HG03521 (cell line): ENCODE data around the gene TMCO4.

ENCODE experiments used
- ATAC-seq: cut with Tn5 transposase; IDR thresholded peaks from one replicate; pipeline ENCODE4 v1.9.1; 2021; ENCODE audit warnings: mild to moderate bottlenecking, moderate library complexity; ENCODE audit not compliant: unreplicated experiment

TMCO4 gene

GRCh38 chr1:19723874-19724273 is 75.8 kb downstream of the TMCO4 start:
- ATAC-seq = no peak

GRCh38 chr1:19720973-19721372 is 78.7 kb downstream of the TMCO4 start:
- no peak for ATAC-seq

GRCh38 chr1:19720174-19720573 is 79.5 kb downstream of the TMCO4 start:
- no peak for ATAC-seq

GRCh38 chr1:19717467-19717866 is 82.2 kb downstream of the TMCO4 start:
- no peak for ATAC-seq

DNA sequence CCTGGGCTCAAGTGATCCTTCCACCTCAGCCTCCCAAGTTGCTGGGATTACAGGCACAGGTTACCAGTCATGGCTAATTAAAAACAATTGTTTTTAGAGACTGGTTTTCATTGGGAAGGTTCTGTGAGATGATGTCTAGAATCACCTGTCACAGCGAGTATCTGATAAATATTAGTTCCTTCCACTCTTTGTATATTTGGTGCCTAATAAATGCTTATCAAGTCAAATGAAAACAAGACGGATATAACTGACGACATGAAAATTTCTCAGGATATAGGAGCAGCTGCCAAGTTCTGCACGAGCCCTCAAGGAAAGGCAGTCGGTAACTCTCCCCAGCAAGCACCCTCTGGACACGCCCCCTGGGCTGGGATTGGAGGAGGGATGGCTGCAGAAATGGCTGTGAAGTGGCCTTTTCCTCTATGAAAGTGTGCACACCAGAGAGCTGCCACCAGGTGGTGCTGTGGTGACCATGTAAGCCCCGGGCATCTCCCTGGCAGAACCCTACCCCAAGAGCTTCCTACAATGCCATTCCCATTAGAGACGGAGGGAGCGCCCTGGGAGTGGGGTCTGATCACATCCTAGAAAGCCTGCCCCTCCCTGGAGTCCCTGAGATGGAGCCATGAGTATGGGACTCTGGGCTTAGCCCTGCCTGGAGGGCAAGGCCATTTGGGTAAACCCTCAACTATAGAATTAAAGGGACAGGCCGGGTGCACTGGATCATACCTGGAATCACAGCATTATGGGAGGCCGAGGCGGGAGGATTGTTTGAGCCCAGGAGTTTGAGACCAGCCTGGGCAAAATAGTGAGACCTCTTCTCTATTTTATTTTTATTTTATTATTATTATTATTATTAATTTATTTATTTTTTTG is 84.1 kb downstream of the TMCO4 start:
- no peak for ATAC-seq

DNA sequence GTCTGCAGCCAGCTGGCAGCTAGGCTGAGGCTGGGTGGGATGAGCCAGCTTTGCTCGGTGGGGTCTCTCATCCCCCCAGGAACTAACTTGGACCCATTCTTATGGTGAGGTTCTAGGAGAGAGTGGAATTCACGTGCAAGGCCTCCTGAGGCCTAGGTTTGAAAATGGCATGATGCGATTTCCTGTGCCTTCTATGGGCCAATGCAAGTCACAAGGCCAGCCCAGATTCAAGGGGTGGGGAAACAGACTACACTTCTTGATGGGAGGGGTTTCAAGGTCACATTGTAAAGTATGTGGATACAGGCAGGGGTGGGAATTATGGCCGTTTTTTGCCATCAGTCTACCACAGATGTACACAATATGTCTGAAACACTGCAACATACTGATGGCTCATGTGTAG is 86.8 kb downstream of the TMCO4 start:
- ATAC-seq = no peak

DNA sequence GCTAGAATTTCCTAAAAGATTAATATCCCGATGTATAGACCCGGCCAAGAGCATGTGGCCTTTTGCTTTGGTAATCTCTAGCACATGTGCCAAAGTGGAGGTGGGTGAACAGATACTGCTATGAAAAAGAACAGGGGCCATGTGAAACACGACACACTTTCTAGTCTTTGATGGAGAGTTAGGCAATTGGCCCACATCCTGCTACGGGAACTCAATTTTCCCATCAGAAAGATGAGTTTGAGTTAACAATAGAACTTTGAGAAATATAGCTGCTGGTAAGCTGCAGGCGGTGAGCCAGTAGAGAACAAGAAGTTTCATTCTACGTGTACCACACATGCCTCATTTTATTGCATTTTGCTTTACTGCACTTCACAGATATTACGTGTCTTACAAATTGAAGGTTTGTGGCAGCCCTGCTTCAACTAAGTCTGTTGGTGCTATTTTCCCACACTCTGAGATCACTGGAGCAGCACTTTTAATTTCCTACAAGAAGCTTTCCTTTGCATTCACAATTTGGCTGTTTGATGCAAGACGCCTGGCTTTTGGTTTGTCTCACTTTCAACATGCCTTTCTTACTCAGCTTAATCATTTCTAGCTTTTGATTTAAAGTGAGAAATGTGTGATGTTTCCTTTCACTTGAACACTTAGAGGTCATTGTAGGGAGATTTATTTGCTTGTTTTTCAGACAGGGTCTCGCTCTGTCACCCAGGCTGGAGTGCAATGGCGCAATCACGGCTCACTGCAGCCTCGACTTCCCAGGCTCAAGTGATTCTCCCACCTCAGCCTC is 88.7 kb downstream of the TMCO4 start:
- ATAC-seq = no peak

DNA sequence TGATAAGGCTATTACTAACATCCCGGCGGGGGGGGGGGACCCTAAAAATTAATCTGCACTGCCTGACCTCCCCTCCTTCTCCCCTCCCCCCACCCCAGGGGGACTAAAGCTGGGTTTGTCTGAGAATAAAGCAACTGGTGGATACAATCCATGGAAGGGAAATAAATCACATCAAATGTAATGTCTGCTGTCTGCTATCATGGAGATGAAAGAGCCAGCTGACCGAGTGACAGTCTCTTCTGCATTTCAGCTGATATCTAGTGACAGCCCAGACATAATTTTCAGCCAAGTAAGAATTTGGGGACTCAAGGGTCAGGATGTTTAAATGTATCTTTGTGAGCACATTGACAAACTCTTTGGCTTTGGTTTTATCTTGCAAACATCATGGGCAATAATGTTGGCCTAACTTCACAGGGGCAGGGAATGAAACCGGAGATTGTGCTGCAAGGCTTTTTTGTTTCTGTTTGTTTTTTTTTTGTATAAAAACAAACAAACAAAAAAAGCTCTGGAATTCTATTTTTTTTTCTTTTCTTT is 90.4 kb downstream of the TMCO4 start:
- no peak for ATAC-seq

DNA sequence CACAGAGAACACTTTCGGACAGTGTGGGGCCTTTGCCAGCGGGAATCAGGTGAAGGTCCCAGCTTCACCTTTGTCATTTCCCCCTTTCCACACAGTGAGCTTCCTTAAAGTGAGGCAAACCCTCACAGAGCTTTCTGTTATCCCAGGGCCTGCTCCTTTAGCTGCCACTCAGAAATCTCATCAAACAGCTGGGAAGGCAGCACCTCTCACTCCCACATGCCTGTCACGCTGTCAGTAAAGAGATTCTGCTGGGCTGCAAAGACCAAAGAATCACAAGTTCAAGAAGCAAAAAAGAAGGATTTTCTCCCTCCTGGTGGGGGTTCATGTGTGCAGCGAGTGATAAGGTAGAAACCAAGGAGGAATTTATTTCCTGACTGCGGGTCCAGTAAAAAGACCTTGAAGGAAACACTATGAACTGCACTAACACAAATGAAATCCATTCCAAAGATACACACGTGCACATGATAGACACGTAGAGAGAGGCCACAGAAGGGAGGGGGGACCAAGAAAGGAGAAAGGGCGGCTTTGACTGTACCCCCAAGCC is 91.1 kb downstream of the TMCO4 start:
- ATAC-seq = no peak

DNA sequence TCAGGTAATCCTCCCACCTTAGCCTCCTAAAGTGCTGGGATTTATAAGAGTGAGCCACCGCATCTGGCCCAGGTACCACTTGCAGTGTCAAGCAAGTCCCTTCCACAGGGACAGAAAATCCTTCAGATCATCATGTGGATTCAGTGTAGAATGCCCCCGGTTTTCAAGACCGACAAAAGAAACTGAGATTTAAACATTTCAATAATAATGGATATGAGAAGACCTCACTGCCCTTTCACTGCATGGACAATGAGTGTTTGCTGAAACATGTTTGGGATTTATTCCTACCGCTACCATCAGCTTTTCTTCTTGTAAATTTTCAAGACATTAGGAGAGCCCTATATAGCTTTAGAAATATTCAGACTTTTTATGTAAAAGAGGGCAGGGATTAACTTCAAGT is 93.6 kb downstream of the TMCO4 start:
- no peak for ATAC-seq

DNA sequence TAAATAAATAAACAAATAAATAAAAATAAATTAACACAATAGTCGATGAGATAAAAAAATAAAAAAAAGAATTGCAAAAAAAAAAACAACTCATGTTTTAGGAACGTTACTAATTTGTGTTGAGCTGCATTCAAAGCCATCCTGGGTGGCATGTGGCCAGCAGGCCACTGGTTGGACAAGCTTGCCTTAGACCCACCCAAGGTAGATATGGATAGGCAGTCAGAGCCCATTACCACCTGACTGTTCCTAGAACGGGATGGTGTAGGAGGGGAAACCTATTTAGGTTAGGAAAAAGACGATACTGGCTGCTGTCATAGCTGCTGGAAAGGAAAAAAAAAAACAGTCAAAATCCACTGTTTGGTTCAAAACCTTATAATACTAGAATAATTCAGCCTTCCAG is 94.3 kb downstream of the TMCO4 start:
- no peak for ATAC-seq

- no peak for ATAC-seq
Measured at GRCh38 chr1:19704247-19705113, 95.2 kb downstream of the TMCO4 start.

DNA sequence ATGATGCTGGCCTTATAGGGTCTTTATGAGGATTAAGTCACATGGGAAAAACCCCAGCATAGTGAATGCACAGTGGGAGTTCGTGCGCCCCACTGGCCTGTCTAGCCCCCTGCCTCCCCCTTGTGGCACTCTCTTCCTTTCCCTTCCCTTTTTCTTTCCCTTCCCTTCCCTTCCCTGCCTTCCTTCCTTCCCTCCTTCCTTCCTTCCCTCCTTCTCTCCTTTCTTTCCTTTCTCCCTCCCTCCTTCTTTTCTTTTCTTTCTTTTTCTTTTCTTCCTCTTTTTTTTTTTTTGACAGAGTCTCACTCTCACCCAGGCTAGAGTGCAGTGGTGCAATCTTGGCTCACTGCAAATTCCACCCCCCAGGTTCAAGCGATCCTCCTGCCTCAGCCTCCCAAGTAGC is 96.4 kb downstream of the TMCO4 start:
- ATAC-seq = no peak

DNA sequence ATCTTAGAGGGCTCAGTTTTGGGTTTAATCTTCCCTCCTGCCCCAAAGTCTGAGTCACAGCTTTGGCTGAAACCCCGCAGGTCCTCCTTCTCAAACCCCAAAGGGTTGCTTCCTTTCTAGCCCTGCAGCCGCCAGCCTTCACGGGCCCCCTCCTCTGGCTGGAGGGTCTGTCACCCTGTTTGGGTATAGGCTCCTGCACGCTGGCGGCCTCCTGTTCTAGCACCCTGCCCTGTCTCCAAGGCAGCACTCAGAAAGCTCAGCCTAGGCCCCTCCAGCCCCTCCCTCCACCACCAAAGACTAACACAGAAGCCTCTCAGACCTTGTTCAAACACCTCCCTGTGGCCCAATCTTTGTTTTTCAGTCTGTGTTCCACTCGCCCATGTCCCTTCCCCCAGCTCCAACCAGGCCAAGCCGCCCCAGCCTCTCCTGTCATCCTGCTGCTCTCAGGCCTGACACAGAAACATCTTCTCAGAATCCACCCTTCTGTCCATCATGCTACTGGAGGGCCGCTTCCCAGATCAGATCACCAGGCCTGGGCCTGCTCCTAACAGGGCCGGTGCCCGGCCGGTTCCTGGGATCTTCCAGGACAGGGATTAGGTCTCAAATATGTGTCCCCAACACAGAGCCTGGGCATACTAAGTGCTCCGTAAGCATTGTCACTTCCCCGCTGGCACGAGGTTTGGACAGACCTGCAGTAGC is 99.5 kb downstream of the TMCO4 start:
- no peak for ATAC-seq

DNA sequence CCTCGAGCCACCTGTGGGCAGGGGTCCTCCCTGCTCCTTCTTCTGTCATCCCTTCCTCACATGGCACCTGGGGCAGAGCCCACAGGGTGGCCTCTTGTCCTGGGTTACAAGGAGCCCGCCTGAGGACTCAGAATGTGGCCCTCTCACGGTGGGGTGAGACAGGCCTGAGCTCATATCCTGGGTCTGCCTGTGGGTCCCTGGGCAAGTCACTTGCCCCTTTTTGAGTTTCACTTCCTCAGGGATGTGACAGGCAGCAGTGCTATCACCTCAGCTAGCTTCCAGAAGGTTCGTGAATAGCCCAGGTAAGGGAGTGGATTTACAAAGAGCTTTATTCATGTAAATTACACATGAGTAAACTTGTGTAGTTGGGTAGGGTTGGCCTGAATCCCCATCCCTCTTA is 101.5 kb downstream of the TMCO4 start:
- ATAC-seq = no peak

DNA sequence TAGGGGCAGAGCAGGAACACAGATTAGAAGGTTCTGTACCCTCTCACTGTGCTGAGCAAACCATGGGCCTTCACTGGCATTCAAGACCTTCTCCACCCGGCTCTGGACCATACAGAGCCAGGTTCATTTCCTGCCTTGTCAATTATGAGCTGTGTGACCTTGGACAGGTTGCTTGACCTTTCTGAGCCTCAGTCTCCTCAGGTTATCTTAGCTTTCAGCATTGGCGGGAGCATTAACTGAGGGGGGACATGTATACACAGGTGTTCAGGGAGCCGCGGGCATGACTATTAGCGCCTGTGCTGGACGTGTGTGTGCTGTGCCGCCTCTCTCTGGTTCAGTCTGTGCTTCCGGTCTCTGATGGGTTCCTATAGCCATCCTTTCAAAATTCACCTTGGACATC is 102.9 kb downstream of the TMCO4 start:
- ATAC-seq = no peak

DNA sequence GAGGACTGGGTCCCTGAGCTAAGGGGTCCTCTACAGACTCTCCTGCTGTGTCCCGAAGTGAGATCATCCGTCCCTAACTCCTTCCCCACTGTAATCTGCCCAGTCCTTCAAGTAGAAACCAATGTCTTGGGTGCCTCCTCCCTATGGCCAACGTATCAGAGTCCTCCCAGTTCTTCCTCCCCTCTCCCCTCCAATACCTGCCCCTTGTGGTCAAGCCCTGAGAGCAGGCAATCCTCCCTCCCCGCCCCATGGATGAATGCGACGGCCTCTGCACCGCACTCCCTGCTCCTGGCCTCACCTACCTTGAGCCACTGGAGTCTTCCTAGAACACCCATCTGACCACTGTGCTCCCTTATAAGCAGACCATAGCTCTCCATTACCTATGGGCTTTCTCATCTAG is 103.9 kb downstream of the TMCO4 start:
- ATAC-seq = no peak

- no peak for ATAC-seq
Measured at GRCh38 chr1:19694298-19694697, 105.4 kb downstream of the TMCO4 start.

GRCh38 chr1:19690342-19690741 is 109.4 kb downstream of the TMCO4 start:
- no peak for ATAC-seq

GRCh38 chr1:19689856-19690255 is 109.9 kb downstream of the TMCO4 start:
- no peak for ATAC-seq
